ENCODE results near the gene KRTAP10-11. TPM values are rescaled to one million over a fixed set of nuclear protein-coding genes. Genes with fewer than 3 reads are reported as not detected.
"Not testable (repeated sequence)": the region's sequence is repeated elsewhere in the genome, so short reads cannot be mapped to it uniquely, and the experiment has no call there.

Gene KRTAP10-11, protein sequence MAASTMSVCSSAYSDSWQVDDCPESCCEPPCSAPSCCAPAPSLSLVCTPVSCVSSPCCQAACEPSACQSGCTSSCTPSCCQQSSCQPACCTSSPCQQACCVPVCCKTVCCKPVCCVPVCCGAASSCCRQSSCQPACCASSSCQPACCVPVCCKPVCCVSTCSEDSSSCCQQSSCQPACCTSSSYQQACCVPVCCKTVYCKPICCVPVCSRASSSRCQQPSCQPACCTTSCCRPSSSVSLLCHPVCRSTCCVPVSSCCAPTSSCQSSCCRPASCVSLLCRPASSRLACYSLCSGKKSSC
- polyA plus RNA-seq (2013, experiment 1 of 2; ENCODE audit: insufficient read length): not detected
- not detected for polyA plus RNA-seq (2013, experiment 2 of 2; ENCODE audit: insufficient read length)

DNA sequence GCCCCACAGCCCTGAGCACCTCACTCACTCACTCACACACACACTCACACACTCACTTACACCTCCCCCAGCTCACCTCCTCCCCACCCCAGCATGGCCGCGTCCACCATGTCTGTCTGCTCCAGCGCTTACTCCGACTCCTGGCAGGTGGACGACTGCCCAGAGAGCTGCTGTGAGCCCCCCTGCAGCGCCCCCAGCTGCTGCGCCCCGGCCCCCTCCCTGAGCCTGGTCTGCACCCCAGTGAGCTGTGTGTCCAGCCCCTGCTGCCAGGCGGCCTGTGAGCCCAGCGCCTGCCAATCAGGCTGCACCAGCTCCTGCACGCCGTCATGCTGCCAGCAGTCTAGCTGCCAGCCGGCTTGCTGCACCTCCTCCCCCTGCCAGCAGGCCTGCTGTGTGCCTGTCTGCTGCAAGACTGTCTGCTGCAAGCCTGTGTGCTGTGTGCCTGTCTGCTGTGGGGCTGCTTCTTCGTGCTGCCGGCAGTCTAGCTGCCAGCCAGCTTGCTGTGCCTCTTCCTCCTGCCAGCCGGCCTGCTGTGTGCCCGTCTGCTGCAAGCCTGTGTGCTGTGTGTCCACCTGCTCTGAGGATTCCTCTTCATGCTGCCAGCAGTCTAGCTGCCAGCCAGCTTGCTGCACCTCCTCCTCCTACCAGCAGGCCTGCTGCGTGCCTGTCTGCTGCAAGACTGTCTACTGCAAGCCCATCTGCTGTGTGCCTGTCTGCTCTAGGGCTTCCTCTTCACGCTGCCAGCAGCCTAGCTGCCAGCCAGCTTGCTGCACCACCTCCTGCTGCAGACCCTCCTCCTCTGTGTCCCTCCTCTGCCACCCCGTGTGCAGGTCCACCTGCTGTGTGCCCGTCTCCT is at the start of gene KRTAP10-11:
Gene KRTAP10-11 (plus strand): TSS at position 49 of the 856 bp plus-strand sequence. CDS start 45 bp downstream, at position 94.
- not testable (repeated sequence) for DNase-seq

DNA sequence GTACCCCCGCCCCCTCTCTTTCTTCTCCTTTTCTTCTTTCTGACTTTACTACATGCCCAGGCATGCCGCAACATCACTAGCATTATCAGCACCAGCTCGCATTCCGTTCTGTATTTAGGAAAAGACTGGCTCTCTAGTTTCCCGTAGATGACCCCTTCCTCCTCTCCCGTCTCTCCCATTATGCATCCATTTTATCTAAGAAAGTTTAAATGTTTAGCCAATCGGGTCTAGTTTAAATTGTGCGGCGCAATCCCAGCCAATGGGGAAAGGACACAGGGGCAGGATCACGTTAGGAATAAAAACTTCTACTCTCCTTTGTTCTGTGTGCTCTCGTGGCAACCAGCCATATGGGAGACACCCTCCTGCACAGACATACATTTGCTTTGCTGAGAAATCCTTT is 48.2 kb upstream of the KRTAP10-11 start:
- DNase-seq: no peak

DNA sequence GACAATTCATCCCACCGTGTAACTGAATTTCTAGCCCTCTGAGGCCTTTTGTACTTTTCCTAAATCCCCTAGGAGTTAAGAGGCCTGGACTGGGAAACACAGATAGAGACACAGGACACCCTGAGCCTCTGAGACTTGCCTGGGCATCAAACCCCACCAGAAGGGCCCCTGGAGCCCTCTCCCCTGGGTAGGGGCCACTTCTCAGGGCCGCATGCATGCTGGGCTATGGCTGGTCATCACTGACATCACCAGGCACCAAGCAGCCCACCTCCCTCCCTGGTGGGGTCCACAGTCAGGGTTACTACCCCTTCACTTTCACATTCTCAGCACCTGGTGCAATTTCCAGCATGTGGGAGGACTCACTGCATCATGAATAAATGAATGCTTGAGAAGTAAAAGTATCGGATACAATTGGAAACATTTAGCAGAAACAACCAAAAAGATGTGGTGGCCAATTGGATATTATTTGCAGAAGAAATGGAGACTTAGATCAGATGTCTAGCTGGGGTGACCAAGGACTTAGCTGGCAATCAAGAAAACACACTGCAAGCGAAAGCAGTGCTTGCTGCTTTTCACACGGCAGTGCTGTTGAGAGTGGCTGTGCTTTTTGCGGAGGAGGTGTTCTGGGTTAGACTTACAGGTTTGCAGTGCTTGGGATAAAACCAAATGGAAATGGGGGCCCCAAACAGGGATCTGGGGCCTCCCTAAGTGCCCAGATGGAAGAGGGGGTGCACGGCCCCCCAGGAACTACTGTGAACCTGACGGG is 46.8 kb upstream of the KRTAP10-11 start:
- no peak for DNase-seq

DNA sequence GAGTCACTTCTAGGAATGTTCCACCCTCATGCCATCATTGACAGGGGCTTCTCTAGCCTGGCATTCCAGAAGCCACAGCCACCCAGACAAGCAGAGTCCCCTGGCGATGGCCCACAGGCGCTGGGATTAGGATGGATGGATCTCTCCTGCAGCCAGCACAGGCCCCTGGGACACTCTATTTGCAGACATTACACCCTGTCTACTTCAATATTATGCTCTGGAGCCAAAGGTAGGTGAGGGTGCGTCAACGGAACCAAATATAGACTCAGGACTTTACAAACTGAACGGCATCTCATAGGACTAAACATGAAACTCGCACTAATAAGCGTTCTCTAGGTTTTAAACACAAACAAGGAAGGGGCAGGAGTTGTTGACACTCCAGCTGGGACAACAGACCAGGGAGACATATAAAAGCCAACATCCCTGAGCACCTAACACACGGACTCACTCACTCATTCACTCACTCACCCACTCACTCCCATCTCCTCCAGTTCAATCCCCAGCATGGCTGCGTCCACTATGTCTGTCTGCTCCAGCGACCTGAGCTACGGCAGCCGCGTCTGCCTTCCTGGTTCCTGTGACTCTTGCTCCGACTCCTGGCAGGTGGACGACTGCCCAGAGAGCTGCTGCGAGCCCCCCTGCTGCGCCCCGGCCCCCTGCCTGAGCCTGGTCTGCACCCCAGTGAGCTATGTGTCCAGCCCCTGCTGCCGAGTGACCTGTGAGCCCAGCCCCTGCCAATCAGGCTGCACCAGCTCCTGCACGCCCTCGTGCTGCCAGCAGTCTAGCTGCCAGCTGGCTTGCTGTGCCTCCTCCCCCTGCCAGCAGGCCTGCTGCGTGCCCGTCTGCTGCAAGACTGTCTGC is 45.9 kb upstream of the KRTAP10-11 start, which contains the start of gene KRTAP10-7:
Gene KRTAP10-7 (plus strand): TSS at position 480 of the 861 bp plus-strand sequence. CDS start 25 bp downstream, at position 505.
- DNase-seq: not testable (repeated sequence)

DNA sequence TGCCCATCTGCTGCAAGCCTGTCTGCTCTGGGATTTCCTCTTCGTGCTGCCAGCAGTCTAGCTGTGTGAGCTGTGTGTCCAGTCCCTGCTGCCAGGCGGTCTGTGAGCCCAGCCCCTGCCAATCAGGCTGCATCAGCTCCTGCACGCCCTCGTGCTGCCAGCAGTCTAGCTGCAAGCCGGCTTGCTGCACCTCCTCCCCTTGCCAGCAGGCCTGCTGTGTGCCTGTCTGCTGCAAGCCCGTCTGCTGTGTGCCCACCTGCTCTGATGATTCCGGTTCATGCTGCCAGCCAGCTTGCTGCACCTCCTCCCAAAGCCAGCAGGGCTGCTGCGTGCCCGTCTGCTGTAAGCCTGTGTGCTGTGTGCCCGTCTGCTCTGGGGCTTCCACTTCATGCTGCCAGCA is 45.1 kb upstream of the KRTAP10-11 start:
- DNase-seq: not testable (repeated sequence)

DNA sequence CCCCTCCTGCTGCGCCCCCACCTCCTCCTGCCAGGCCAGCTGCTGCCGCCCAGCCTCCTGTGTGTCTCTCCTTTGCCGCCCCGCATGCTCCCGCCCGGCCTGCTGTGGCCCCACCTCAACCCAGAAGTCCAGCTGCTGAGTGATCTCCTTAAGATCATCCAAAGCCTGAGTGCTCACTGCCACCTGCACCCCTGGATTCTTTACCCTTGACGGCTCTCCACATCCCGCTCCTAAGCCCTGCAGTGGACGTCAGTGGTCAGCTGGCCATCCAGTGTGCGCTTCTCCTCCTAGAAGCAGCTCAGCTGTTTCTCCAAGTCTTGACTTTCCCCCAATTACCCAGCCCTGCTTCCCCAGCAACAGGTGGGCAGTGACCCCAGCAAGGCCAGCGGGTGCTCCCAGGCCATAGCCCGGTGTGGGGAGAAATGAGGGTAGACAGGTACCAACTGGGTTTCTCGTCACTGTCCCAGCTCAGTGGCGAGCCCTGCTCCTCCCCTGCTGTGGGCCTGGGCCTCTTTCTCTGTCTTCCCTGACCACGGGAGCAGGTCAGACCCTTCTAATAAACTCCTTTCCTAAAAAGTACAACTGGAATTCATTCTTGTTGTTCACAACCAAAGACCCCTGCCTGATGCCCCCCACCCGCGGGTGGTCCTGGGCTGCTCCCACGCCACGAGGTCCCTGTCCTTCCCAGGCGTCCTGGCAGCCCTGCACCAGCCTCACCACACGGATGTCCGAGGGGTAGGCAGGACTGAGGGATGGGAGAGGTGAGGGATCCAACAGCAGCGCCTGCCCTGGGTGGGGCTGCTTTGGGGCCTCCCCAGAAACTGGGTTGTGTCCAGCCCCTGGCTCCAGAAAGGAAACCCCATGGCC is 44.4 kb upstream of the KRTAP10-11 start:
- no peak for DNase-seq

DNA sequence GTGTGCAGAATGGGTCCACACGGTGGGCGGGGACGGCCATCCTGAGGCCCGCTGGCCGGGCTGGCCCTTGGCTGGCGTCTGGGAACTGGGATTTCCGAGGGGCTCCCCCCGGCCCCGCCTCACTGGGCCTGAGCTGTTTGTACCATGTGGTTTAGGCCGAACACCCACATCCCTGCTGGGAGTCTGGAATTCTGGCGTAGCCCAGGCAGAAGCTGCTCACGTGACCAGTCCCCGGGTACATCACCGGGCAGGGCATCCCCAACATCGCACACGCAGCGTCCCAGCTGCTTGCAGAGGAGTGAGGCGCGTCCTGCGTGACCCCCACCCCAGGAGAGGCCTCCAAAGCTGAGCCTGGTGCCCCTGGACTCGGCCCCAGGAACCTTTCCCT is 43.8 kb upstream of the KRTAP10-11 start:
- no peak for DNase-seq

DNA sequence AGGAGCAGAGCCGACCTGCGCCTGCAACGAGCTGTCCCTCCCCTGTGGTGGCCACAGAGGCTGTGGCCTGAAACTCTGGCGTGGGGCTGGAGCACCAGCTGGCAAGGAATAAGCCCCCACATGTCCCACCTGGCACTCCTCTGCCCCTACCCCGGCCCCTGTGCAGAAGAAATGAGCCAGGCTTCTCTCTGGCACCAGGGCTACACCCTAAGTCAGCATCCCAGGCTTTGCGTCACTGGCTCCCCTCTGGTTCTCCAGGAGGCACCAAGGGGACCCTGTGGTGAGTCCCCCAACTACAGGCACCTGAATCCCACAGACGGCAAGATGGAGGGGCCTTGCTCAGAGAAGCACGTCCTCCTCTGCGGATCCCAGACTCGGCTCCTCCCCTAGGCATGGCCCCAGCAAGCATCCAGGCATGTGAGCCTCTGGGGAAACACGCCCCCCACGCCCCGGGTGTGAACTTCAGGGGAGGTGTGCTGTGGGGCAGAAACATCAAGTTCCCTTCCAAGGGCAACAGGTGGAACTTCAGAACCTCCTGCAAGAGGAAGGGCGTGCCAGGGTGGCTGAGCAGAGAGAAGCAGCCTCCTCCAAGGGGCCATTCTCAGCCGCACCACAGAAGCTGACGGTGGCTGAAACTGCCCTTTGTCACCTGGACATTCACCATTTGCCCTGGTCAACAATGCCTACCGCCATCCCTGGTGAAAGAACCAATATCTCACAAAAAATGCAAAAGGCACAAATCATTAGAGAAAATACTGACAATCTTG is 42.9 kb upstream of the KRTAP10-11 start:
- no peak for DNase-seq

DNA sequence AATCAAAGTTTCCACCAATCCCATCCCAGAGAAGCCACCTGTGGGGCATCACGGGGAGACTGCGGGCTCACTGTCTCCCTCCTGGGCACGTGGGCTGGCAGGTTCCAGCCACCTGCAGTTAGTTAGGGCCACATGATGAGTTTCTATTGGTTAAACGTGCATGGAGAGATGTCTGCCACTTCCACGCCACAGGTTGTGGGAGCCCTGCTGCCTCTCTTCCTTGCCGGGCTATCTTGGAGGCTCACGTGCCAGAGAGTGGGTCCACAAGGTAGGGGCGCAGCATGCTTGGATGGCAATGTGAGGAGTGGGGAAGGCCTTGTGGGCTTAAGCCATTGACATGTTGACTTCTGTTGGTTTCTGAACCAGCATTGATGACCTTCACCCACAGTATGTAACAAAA is 42.3 kb upstream of the KRTAP10-11 start:
- no peak for DNase-seq

DNA sequence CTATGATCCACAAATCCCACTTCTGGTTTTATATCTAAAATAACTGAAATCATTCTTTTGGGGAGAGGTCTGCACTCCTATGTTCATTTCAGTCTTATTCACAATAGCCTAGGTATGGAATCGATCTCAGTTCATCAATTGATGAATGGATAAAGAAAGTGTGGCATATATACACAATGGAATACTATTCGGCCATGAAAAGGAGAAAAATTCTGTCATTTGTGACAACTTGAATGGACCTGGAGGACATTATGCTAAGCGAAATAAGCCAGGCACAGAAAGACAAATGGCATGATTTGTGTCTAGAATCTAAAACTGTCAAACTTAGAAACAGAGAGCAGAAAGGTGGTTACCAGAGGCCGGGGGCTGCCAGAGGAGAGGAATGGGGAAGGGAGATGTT is 39.7 kb upstream of the KRTAP10-11 start:
- DNase-seq: no peak

DNA sequence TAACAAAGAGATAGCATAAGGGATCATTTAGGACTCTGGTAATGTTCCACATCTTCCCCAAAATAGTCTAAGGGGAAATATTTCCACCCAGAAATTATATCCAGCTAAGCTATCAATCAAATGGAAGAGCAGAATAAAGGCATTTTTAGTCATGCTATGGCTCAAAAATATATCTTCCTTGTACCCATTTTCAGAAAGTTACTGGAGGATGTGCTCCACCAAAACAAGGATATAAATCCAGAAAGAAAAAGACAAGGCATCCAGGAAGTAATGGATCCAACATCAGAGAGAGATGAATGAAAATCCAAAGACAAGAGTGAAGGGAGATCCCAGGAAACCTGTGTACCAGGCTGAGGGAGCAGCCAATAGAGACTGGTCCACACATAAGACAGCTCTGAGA is 37.0 kb upstream of the KRTAP10-11 start:
- DNase-seq: no peak

DNA sequence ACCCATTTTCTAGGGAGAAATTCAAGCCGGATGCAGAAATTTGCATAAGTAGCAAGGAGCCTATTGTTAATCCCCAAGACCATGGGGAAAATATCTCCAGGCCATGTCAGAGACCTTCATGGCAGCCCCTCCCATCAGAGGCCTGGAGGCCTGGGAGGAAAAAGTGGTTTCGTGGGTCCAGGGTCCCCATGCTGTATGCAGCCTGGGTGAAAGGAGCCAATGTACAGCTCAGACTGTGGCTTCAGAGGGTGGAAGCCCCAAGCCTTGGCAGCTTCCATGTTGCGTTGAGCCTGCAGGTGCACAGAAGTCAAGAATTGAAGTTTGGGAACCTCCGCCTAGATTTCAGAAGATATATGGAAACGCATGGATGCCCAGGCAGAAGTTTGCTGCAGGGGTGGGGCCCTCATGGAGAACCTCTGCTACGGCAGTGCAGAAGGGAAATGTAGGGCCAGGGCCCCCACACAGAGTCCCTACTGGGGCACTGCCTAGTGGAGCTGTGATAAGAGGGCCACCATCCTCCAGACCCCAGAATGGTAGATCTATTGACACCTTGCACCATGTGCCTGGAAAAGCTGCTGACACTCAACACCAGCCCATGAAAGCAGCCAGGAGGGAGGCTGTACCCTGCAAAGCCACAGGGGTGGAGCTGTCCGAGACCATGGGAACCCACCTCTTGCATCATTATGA is 35.9 kb upstream of the KRTAP10-11 start:
- not testable (repeated sequence) for DNase-seq

DNA sequence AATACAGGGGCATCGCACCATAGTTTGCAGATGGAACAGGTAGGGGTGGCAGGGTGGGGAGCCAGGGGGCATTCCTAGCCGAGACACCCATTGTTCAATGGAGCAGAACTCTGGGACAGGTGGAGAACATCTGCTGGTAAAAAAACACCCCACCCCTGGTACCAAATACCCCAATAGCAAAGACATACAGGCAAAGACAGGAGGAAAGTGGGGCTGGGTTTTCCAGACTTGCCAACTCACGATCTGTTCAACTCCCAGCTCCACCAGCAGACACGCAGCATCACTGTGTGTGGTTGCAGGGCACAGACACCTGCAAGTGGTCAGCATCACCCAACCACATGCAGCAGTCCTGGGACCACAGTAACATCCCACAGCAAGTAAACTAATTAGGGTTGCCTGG is 34.7 kb upstream of the KRTAP10-11 start:
- DNase-seq: no peak

DNA sequence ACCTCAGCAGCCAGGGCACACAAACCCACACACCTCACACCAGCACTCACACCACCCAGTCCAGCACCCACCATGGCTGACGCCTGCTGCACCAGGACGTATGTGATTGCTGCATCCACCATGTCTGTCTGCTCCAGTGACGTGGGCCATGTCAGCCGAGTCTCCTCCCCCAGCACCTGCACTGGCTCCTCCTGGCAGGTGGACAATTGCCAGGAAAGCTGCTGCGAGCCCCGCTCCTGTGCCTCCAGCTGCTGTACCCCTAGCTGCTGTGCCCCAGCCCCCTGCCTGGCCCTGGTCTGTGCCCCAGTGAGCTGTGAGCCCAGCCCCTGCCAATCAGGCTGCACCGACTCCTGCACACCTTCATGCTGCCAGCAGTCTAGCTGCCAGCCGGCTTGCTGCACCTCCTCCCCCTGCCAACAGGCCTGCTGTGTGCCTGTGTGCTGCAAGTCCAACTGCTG is 34.2 kb upstream of the KRTAP10-11 start, which contains the start of gene KRTAP10-8:
Gene KRTAP10-8 (plus strand): TSS at position 51 of the 458 bp plus-strand sequence. CDS start 22 bp downstream, at position 73.
- no peak for DNase-seq

DNA sequence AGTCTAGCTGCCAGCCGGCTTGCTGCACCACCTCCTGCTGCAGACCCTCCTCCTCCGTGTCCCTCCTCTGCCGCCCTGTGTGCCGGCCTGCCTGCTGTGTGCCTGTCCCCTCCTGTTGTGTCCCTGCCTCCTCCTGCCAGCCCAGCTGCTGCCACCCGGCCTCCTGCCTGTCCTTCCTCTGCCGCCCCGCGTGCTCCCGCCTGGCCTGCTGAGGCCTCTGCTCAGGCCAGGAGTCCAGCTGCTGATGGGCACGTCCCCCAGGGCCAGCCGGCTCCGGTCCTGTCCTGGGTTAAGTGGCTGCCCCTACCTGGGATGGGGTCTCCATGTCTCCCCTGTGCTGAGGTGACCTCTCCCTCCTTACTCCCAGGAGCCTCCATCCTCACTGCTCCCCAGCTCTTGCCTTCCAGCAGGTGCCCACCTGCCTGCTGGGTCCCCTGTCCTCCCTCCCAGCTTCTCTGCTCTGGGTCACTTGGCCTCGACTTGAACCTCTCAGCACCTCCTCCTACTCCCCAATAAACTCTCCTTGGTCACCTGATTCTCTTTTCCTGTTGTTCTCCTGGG is 33.5 kb upstream of the KRTAP10-11 start:
- no peak for DNase-seq

DNA sequence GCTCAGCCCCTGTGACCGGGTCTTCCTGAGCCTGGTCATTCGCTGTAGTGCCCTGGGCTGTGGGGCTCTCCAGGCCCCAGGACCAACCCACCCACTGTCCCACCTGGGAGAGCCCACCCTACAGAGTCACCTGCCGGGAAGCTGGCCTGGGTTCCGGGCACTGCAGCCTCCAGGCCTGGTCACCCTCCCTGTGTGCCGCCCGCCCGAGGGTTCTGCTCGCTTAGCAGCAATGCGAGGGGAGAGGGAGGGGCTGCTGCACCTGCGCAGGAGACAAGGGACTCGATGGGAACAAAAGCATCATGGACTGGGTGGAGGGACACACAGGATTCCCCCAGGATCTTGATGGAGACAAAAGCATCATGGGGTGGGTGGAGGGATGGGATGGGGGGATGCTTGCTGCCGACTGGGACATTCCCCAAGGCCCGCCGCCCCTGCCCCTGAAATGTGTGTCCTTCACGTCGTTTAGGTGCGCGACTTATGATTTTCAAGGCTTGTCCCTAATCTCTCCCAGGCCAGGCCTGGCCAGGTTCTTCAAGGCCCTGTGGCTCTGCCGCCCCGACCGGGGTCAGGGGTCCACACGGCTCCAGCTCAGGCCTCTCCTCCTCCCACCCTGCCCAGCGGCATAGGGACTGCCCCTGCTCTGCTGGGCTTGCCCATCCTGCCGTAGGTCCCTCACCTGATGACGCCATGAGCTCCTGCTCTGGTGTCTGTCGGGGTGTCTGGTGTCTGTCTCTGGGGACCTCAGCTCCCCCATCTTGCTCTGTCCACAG is 32.6 kb upstream of the KRTAP10-11 start:
- DNase-seq: no peak

DNA sequence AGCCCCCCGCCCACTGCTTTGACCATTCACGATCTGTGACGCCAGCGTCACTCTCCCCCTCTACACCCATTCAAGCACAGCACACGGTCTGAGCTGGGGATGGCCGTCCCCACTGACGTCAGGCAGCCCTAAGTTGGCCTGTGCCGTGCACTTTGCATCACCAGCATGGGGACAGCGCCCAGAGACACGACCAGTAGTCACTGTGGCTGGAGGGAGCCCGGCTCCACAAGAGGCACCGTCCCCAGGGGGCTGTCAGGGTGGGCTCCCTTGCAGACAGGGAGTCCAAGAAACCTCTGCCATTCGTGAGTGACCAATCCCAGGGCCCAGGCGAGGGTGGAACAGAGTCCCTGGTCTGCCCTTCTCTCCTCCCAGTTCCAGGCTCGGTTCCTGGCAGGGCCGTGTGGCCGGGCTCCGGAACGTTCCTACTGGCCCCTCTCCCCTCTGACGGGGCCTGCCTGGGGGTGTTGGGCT is 32.0 kb upstream of the KRTAP10-11 start:
- DNase-seq: no peak

DNA sequence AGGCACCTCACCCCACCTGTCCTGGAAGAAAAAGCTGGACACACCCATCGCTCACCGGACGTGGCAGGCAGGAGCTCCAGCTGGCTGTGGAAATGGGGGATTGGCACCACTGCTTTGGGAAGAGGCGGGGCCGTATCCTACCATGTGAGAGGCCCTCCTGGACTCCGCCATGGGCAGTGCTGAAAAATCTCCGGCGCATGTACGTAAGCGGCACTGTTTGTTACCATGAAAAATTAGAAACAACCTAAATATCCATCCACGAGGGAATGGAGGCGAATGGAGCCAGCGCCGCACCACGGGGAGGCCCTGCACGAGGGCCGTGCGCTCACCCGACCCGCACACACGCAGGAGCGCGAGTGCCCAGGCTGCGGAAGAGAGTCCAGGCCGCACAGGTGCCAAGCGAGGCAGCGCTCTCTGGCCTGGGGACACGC is 31.2 kb upstream of the KRTAP10-11 start:
- no peak for DNase-seq

Measured in fibroblast of skin of abdomen (primary cell).